MM.1S (cell line): ENCODE results near the gene LRRC8E.
"Not testable (repeated sequence)": the region's sequence is repeated elsewhere in the genome, so short reads cannot be mapped to it uniquely, and the experiment has no call there.

Experiments
- DNase-seq: peaks from one replicate; pipeline ENCODE4 v3.0.0-alpha.2; 2015
- H2AFZ ChIP-seq: fragments of 300-600 bp; sonication (generic); 2 replicates; pipeline ENCODE4 v1.6.0; 2016; ENCODE audit warnings: antibody characterized with exemption, low read length
- H3F3A ChIP-seq: fragments of 300-600 bp; sonication (generic); 2 replicates; pipeline ENCODE4 v1.6.1; 2016; ENCODE audit warnings: mild to moderate bottlenecking, antibody characterized with exemption, low read length, moderate library complexity, mixed read lengths; ENCODE audit not compliant: insufficient read depth
- H3K27ac ChIP-seq: fragments of 300-600 bp; sonication (generic); 2 replicates; pipeline ENCODE4 v1.5.1; 2016; ENCODE audit warnings: mild to moderate bottlenecking, low read length
- H3K27me3 ChIP-seq: fragments of 300-600 bp; sonication (generic); replicated peaks from 2 replicates; pipeline ENCODE4 v1.6.0; 2016; ENCODE audit warnings: low read length; ENCODE audit not compliant: insufficient read depth
- H3K36me3 ChIP-seq: fragments of 300-600 bp; sonication (generic); replicated peaks from 2 replicates; pipeline ENCODE4 v1.6.1; 2016; ENCODE audit warnings: mild to moderate bottlenecking, low read length, mixed read lengths; ENCODE audit not compliant: insufficient read depth
- H3K4me1 ChIP-seq: fragments of 300-600 bp; sonication (generic); 2 replicates; pipeline ENCODE4 v1.6.1; 2016; ENCODE audit warnings: low read length, mixed read lengths
- H3K4me2 ChIP-seq: fragments of 300-600 bp; sonication (generic); 2 replicates; pipeline ENCODE4 v1.6.0; 2016; ENCODE audit warnings: low read depth, low read length
- H3K4me3 ChIP-seq: fragments of 300-600 bp; sonication (generic); 2 replicates; pipeline ENCODE4 v1.5.1; 2016; ENCODE audit warnings: low read length, mixed read lengths
- H3K79me2 ChIP-seq: fragments of 300-600 bp; sonication (generic); 2 replicates; pipeline ENCODE4 v1.6.1; 2016; ENCODE audit warnings: mixed run types, low read length, mixed read lengths
- H3K9ac ChIP-seq: fragments of 300-600 bp; sonication (generic); 2 replicates; pipeline ENCODE4 v1.6.1; 2016; ENCODE audit warnings: low read length, mixed read lengths
- H3K9me2 ChIP-seq: fragments of 300-600 bp; sonication (generic); replicated peaks from 2 replicates; pipeline ENCODE4 v1.6.1; 2016; ENCODE audit warnings: mild to moderate bottlenecking, low read length, mixed read lengths; ENCODE audit not compliant: insufficient read depth
- H3K9me3 ChIP-seq: fragments of 300-600 bp; sonication (generic); replicated peaks from 2 replicates; pipeline ENCODE4 v1.6.1; 2016; ENCODE audit warnings: mild to moderate bottlenecking, low read length, mixed read lengths; ENCODE audit not compliant: insufficient read depth
- H4K20me1 ChIP-seq: fragments of 300-600 bp; sonication (generic); 2 replicates; pipeline ENCODE4 v1.6.1; 2016; ENCODE audit warnings: mild to moderate bottlenecking, low read length, moderate library complexity, mixed read lengths; ENCODE audit not compliant: insufficient read depth
- CTCF ChIP-seq: fragments of 300-600 bp; sonication (generic); IDR thresholded peaks from 2 replicates; pipeline ENCODE4 v1.5.1; 2016; ENCODE audit warnings: antibody characterized with exemption, low read length, mixed read lengths
- EZH2 ChIP-seq: fragments of 300-600 bp; sonication (generic); optimal IDR thresholded peaks from 2 replicates; pipeline ENCODE3; 2017; ENCODE audit warnings: low read depth, mild to moderate bottlenecking, antibody characterized with exemption, low read length, mixed read lengths
- EZH2phosphoT487 ChIP-seq: fragments of 300-600 bp; sonication (generic); IDR thresholded peaks from 2 replicates; pipeline ENCODE4 v1.6.1; 2018; ENCODE audit warnings: antibody characterized with exemption, low read length

LRRC8E gene

DNA sequence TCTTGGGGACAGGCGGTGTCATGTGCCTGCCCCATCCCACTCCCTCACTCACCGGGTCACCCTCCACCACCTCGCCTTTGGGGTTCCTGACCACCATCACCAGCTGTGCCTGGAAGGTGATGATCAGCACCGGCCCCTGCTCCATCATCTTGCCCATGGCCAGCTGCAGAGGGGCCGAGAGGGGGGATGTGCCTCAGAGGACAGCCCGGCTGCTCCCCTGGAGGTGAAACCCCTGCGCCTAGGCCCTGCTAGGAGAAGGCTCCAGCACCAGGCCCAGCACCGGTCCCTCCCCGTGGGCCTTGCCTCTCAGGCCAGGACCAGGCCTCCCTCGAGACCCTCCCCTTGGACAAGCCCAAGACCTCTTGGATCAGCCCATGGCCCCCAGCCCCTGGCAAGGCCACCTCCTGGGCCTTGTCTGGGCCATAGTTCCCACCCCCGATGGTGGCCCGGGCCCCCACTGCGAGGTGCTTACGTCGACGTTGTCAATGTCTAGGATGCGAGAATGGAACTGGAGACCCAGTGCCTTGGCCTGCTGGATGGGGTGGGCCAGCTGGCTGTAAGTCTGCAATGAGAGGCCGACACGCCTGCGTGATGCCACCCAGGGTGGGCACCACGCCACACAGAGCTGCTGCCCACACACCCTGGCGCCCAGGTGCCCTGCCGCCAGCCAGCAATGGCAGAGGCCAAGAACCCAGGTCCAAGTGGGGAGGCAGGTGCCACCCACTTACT, 39.5 kb downstream of the LRRC8E start:
- DNase-seq = no peak
- H3K79me2 ChIP-seq = no peaks in the 10 kb centered on the region
- no peak overlapping the region for H3K27ac ChIP-seq
- H3K4me3 ChIP-seq = no peak overlapping the region
- peaks cover 10% of the 10 kb centered on the region for H3F3A ChIP-seq
- TF ChIP-seq CTCF = no peak
- no peak for TF ChIP-seq EZH2
- TF ChIP-seq EZH2phosphoT487 = no peak
- no peak overlapping the region for H2AFZ ChIP-seq
- no peaks in the 10 kb centered on the region for H3K9me2 ChIP-seq
- peaks cover 9% of the 10 kb centered on the region; the same call in 1 of the 2 replicates for H4K20me1 ChIP-seq
- H3K27me3 ChIP-seq = no peaks in the 10 kb centered on the region
- no peak overlapping the region for H3K9ac ChIP-seq
- H3K9me3 ChIP-seq = no peaks in the 10 kb centered on the region
- H3K4me2 ChIP-seq = no peak overlapping the region
- peaks cover 6% of the 10 kb centered on the region; the same call in 1 of the 2 replicates for H3K36me3 ChIP-seq
- no peaks in the 10 kb centered on the region for H3K4me1 ChIP-seq

- no peak overlapping the region for H3K27ac ChIP-seq
- no peaks in the 10 kb centered on the region for H3K9me3 ChIP-seq
- peaks cover 8% of the 10 kb centered on the region; the same call in 1 of the 2 replicates for H3K36me3 ChIP-seq
- no peak overlapping the region for H2AFZ ChIP-seq
- H3K27me3 ChIP-seq = no peaks in the 10 kb centered on the region
- H3K9ac ChIP-seq = no peak overlapping the region
- H3K4me2 ChIP-seq = no peak overlapping the region
- H3K4me3 ChIP-seq = no peak overlapping the region
- no peak for TF ChIP-seq EZH2
- TF ChIP-seq EZH2phosphoT487 = no peak
- no peak for TF ChIP-seq CTCF
- H3K79me2 ChIP-seq = no peaks in the 10 kb centered on the region
- no peak for DNase-seq
- no peaks in the 10 kb centered on the region for H3K9me2 ChIP-seq
- H3K4me1 ChIP-seq = no peaks in the 10 kb centered on the region
- H3F3A ChIP-seq = peaks cover 10% of the 10 kb centered on the region
- peaks cover 9% of the 10 kb centered on the region; the same call in 1 of the 2 replicates for H4K20me1 ChIP-seq
These were observed 40.0 kb downstream of the LRRC8E start for GRCh38 chr19:7928334-7928706.

GRCh38 chr19:7928741-7929701, 40.7 kb downstream of the LRRC8E start:
- Histone ChIP-seq H3K27ac (no peak overlapping the region), H3F3A (peaks cover 10% of the 10 kb centered on the region), H3K4me1 (no peaks in the 10 kb centered on the region), H3K9me2 (no peaks in the 10 kb centered on the region), H3K4me2 (no peak overlapping the region), H3K9ac (no peak overlapping the region), H3K9me3 (no peaks in the 10 kb centered on the region), H3K36me3 (peaks cover 15% of the 10 kb centered on the region), H3K27me3 (no peaks in the 10 kb centered on the region), H3K79me2 (no peaks in the 10 kb centered on the region), H3K4me3 (no peak overlapping the region), H2AFZ (no peak overlapping the region), H4K20me1 (peaks cover 9% of the 10 kb centered on the region; the same call in 1 of the 2 replicates)
- peak; percentile 40 for TF ChIP-seq CTCF
- TF ChIP-seq EZH2phosphoT487 = no peak
- DNase-seq = no peak

DNA sequence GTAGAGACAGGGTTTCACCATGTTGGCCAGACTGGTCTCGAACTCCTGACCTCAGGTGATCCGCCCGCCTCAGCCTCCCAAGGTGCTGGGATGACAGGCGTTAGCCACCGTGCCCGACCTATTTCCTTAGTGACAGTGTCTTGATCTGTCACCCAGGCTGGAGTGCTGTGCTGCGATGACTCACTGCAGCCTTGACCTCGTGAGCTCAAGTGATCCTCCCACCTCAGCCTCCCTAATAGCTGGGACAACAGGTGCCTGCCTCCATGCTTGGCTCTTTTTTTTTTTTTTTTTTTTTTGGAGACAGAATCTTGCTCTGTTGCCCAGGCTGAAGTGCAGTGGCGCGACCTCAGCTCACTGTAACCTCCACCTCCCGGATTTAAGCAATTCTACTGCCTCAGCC, 41.7 kb downstream of the LRRC8E start:
- not testable (repeated sequence) for H3K4me1 ChIP-seq, H3K27me3 ChIP-seq, H4K20me1 ChIP-seq, H3K9ac ChIP-seq, H3K9me3 ChIP-seq, H2AFZ ChIP-seq, H3K4me2 ChIP-seq, DNase-seq, H3K27ac ChIP-seq, H3K4me3 ChIP-seq, H3K9me2 ChIP-seq, H3K79me2 ChIP-seq
- peaks cover 10% of the 10 kb centered on the region for H3F3A ChIP-seq
- peaks cover 16% of the 10 kb centered on the region for H3K36me3 ChIP-seq
